MCF 10A (cell line): ENCODE results near the gene DLG2. TPM values are rescaled to one million over a fixed set of nuclear protein-coding genes. Genes with fewer than 3 reads are reported as not detected.

Experiments
- BruUV-seq: library from RNA; stranded (reverse); fragments of 400-500 nt; replicated peaks from 2 replicates; lab custom pipeline; 2021; lab: Mats Ljungman, UMichigan
- CTCF ChIA-PET: fragments of 300-600 bp; sonication (Branson Sonifier 250); formaldehyde crosslinking; extraction: SDS; loops from one replicate; lab custom pipeline; 2021; ENCODE audit warnings: antibody characterized with exemption, inconsistent platforms; lab: Yijun Ruan, JAX
- POLR2A ChIA-PET: fragments of 300-600, 350-650 bp; sonication (Branson Sonifier 250); formaldehyde crosslinking; extraction: SDS; loops from one replicate; lab custom pipeline; 2020; ENCODE audit warnings: antibody characterized with exemption, inconsistent platforms; lab: Yijun Ruan, JAX
- DNase-seq: peaks from one replicate; pipeline ENCODE4 v3.0.0-alpha.2; 2018; ENCODE audit not compliant: unreplicated experiment
- H3K27ac Mint-ChIP-seq: one replicate; pipeline ENCODE4 v1.8.0; 2022; ENCODE audit warnings: mild to moderate bottlenecking, low read depth, mixed read lengths; ENCODE audit not compliant: unreplicated experiment
- H3K27me3 Mint-ChIP-seq: one replicate; pipeline ENCODE4 v1.8.0; 2022; ENCODE audit warnings: mixed read lengths; ENCODE audit not compliant: insufficient read depth, unreplicated experiment
- H3K36me3 Mint-ChIP-seq: one replicate; pipeline ENCODE4 v1.8.0; 2022; ENCODE audit warnings: mild to moderate bottlenecking, moderate library complexity, mixed read lengths; ENCODE audit not compliant: insufficient read depth, unreplicated experiment
- H3K4me1 Mint-ChIP-seq: one replicate; pipeline ENCODE4 v1.8.0; 2022; ENCODE audit warnings: mixed read lengths; ENCODE audit not compliant: insufficient read depth, unreplicated experiment
- H3K4me3 Mint-ChIP-seq: one replicate; pipeline ENCODE4 v1.8.0; 2022; ENCODE audit warnings: mild to moderate bottlenecking, moderate library complexity, mixed read lengths; ENCODE audit not compliant: unreplicated experiment
- H3K9me3 Mint-ChIP-seq: one replicate; pipeline ENCODE4 v1.8.0; 2022; ENCODE audit warnings: mixed read lengths; ENCODE audit not compliant: unreplicated experiment
- intact Hi-C: fragments of 100-400 bp; cut with micrococcal nuclease; formaldehyde crosslinking; loops from 2 replicates; pipeline ENCODE4 v1.14.1; 2022
- total RNA-seq: library from RNA; stranded (reverse); gene quantifications from 2 replicates; pipeline ENCODE4 v1.2.3, GENCODE V29; 2022
- TF ChIP-seq, protein P1 (sequence below): fragments of 200-600 bp; IDR thresholded peaks from one replicate; pipeline ENCODE4 v1.8.0; 2022; ENCODE audit warnings: antibody characterized with exemption, mild to moderate bottlenecking; ENCODE audit not compliant: unreplicated experiment

DLG2 gene
- total RNA-seq, 1 experiment from 2014 or later = 0.26 TPM

DNA sequence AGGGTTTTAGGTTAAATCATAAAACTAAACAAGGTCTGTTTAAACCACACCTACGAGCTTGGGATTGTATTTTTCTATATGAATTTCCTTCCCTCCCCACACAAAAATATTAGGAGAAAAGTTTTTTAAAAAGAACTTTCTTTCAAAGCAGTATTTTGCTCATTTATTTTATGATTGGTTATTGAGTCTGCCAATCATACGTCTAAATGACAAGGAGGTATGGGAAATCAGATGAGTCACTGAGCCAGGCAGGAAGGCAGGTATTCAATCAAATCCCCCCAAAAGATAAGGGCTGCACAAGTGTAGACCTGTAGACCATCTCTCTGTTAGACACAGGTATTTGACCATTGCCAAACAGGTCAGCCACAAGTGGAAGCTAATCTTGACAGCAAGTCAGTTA, 1900.8 kb downstream of the DLG2 start:
- no peak for DNase-seq
- Mint-ChIP-seq H3K4me3 (no peak overlapping the region), H3K27me3 (peaks cover 53% of the 10 kb centered on the region), H3K4me1 (peaks cover 5% of the 10 kb centered on the region), H3K9me3 (no peaks in the 10 kb centered on the region), H3K27ac (no peak overlapping the region), H3K36me3 (no peaks in the 10 kb centered on the region)
- TF ChIP-seq, protein P1, sequence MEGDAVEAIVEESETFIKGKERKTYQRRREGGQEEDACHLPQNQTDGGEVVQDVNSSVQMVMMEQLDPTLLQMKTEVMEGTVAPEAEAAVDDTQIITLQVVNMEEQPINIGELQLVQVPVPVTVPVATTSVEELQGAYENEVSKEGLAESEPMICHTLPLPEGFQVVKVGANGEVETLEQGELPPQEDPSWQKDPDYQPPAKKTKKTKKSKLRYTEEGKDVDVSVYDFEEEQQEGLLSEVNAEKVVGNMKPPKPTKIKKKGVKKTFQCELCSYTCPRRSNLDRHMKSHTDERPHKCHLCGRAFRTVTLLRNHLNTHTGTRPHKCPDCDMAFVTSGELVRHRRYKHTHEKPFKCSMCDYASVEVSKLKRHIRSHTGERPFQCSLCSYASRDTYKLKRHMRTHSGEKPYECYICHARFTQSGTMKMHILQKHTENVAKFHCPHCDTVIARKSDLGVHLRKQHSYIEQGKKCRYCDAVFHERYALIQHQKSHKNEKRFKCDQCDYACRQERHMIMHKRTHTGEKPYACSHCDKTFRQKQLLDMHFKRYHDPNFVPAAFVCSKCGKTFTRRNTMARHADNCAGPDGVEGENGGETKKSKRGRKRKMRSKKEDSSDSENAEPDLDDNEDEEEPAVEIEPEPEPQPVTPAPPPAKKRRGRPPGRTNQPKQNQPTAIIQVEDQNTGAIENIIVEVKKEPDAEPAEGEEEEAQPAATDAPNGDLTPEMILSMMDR = no peak
- intact Hi-C loops = no loop called here
- CTCF ChIA-PET = interaction anchor here (0.5 to 2.4 kb wide), 3 partner anchors 22 to 433 kb away, joined by 4 to 10 read pairs (median 4); no protein-coding TSS in a partner anchor
- BruUV-seq = no TSS peak
- POLR2A ChIA-PET = interaction anchor here (1.2 kb wide), 1 partner anchor 10 kb away, joined by 4 read pairs; no protein-coding TSS in a partner anchor

DNA sequence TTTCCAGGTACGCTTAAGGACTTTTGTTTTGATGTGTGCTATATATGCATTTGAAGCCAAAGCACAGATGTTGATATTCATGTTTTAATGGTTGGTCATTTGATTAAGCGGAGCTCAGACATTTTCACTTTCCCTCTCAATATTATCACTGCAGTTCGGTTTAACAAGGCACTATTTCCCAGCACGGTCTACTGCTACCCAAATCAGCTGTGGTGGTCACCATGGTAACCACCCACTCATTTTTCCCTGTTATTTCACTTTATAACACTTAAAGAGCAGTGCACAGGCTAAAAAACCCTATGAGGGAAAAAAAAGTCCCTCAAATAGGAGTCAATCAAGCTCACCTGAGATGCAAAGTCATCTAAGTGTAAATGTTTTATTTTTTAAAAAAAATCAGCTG, 1901.4 kb downstream of the DLG2 start:
- H3K9me3 Mint-ChIP-seq = no peaks in the 10 kb centered on the region
- TF ChIP-seq, protein P1 = no peak
- DNase-seq = no peak
- BruUV-seq = no TSS peak
- intact Hi-C loops = loop anchor here (2.0 kb wide), 2 partner anchors 205 to 485 kb away; no protein-coding TSS in a partner anchor
- H3K27me3 Mint-ChIP-seq = peaks cover 53% of the 10 kb centered on the region
- no peaks in the 10 kb centered on the region for H3K36me3 Mint-ChIP-seq
- no peak overlapping the region for H3K4me3 Mint-ChIP-seq
- ChIA-PET CTCF (interaction anchor here (1.2 to 3.8 kb wide), 5 partner anchors 85 to 438 kb away, joined by 4 to 17 read pairs (median 5); no protein-coding TSS in a partner anchor), POLR2A (interaction anchor here (1.2 kb wide), 1 partner anchor 9 kb away, joined by 4 read pairs; no protein-coding TSS in a partner anchor)
- H3K27ac Mint-ChIP-seq = no peak overlapping the region
- peaks cover 5% of the 10 kb centered on the region for H3K4me1 Mint-ChIP-seq

DNA sequence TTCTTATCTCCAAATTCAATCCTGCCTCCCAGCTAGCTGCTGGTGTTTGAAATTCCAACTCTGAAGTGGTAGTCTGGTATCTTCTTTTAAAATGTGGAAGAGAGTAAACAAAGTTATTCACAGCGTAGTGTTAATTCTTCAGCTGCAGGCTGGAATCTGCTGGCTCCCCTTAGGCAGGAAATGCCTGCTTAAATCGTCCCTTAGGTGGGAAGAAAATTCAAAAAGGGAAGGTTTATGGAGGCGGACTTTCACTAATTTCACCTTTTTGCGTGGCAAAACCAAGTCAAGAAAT, 1901.9 kb downstream of the DLG2 start:
- ChIA-PET CTCF (interaction anchor here (1.2 to 3.8 kb wide), 4 partner anchors 86 to 437 kb away, joined by 4 to 17 read pairs (median 8); no protein-coding TSS in a partner anchor), POLR2A (no interaction called here)
- no peak overlapping the region for H3K4me3 Mint-ChIP-seq
- TF ChIP-seq, protein P1 = no peak
- peaks cover 53% of the 10 kb centered on the region for H3K27me3 Mint-ChIP-seq
- BruUV-seq = no TSS peak
- no peaks in the 10 kb centered on the region for H3K36me3 Mint-ChIP-seq
- peaks cover 5% of the 10 kb centered on the region for H3K4me1 Mint-ChIP-seq
- intact Hi-C loops = loop anchor here (2.0 kb wide), 2 partner anchors 204 to 484 kb away; no protein-coding TSS in a partner anchor
- no peak overlapping the region for H3K27ac Mint-ChIP-seq
- H3K9me3 Mint-ChIP-seq = no peaks in the 10 kb centered on the region
- DNase-seq = no peak

DNA sequence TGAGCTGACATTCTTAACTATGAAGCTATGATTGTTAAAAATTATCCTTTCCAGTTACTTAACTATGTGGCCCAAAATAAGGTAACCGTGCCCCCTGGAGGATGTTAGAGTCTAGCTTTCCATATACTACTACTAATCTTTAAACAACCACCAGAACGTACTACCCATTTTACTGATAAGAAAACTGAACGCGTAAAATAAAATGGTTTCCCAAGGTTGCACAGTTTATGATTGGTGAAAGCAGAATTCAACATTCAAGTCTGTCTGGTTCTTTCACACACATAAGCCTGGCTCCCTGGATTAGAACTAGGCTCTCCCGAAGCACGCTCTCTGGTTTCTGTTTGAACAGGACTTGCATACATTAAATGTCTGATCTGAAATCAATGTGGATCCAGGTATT, 1903.1 kb downstream of the DLG2 start:
- Mint-ChIP-seq H3K4me3 (peak overlapping the region; percentile 51), H3K27me3 (peaks cover 53% of the 10 kb centered on the region), H3K4me1 (peaks cover 5% of the 10 kb centered on the region), H3K27ac (no peak overlapping the region), H3K9me3 (no peaks in the 10 kb centered on the region), H3K36me3 (no peaks in the 10 kb centered on the region)
- CTCF ChIA-PET = interaction anchor here (0.7 to 3.8 kb wide), 8 partner anchors 9 to 431 kb away, joined by 3 to 17 read pairs (median 4); no protein-coding TSS in a partner anchor
- no TSS peak for BruUV-seq
- TF ChIP-seq, protein P1 = peak; percentile 38
- intact Hi-C loops = loop anchor here (1.0 to 5.0 kb wide), 4 partner anchors 93 to 483 kb away; no protein-coding TSS in a partner anchor
- peak; percentile 54 for DNase-seq
- POLR2A ChIA-PET = interaction anchor here (1.0 kb wide), 1 partner anchor 438 kb away, joined by 3 read pairs; the partner anchor contains the start of gene CCDC90B
